ENCODE measurements around the gene FLII.

GRCh38 chr17:18253947-18254821, 4.4 kb downstream of the FLII start:
- TF ChIP-seq CTCF (IDR thresholded peaks at IDR 0.05) (no peak), POLR2A (IDR thresholded peaks at IDR 0.05) (no peak)
